Activated CD8-positive, alpha-beta memory T cell treated with anti-CD3 and anti-CD28 coated beads, Interleukin-2, amount 10 ng/mL, durations not matched to agents 7 days and 5 days (primary cell): ENCODE results near the gene TMUB1. TPM values are rescaled to one million over a fixed set of nuclear protein-coding genes. Genes with fewer than 3 reads are reported as not detected.

Experiments used
- ATAC-seq: fragments of 150-1000 bp; cut with Tn5 transposase; one replicate; pipeline ENCODE4 v1.10.0; 2021; ENCODE audit warnings: moderate library complexity
- CTCF ChIA-PET: fragments of 350-600 bp; sonication (Branson Sonifier 250); formaldehyde crosslinking; loops from one replicate; lab custom pipeline; 2021; ENCODE audit warnings: antibody characterized with exemption; lab: Charles Lee
- DNase-seq: peaks from one replicate; pipeline ENCODE4 v3.0.0-alpha.2; 2020
- H3K27ac Mint-ChIP-seq: one replicate; pipeline ENCODE4 v1.8.0; 2021; ENCODE audit warnings: mild to moderate bottlenecking, mixed read lengths
- H3K27me3 Mint-ChIP-seq: one replicate; pipeline ENCODE4 v1.8.0; 2021; ENCODE audit warnings: mixed read lengths
- H3K36me3 Mint-ChIP-seq: one replicate; pipeline ENCODE4 v1.8.0; 2021; ENCODE audit warnings: mild to moderate bottlenecking, mixed read lengths
- H3K4me1 Mint-ChIP-seq: one replicate; pipeline ENCODE4 v1.8.0; 2021; ENCODE audit warnings: mixed read lengths
- H3K4me3 Mint-ChIP-seq: one replicate; pipeline ENCODE4 v1.8.0; 2021; ENCODE audit warnings: mild to moderate bottlenecking, moderate library complexity, mixed read lengths
- H3K9me3 Mint-ChIP-seq: one replicate; pipeline ENCODE4 v1.8.0; 2022; ENCODE audit warnings: low read depth, mixed read lengths
- total RNA-seq, 2 experiments: library from RNA; stranded (reverse); gene quantifications; one replicate each; pipeline ENCODE4 v1.2.3, GENCODE V29; 2021

The TMUB1 gene, protein sequence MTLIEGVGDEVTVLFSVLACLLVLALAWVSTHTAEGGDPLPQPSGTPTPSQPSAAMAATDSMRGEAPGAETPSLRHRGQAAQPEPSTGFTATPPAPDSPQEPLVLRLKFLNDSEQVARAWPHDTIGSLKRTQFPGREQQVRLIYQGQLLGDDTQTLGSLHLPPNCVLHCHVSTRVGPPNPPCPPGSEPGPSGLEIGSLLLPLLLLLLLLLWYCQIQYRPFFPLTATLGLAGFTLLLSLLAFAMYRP
- total RNA-seq: 10 to 100 TPM; 83.1 to 85.7 TPM

DNA sequence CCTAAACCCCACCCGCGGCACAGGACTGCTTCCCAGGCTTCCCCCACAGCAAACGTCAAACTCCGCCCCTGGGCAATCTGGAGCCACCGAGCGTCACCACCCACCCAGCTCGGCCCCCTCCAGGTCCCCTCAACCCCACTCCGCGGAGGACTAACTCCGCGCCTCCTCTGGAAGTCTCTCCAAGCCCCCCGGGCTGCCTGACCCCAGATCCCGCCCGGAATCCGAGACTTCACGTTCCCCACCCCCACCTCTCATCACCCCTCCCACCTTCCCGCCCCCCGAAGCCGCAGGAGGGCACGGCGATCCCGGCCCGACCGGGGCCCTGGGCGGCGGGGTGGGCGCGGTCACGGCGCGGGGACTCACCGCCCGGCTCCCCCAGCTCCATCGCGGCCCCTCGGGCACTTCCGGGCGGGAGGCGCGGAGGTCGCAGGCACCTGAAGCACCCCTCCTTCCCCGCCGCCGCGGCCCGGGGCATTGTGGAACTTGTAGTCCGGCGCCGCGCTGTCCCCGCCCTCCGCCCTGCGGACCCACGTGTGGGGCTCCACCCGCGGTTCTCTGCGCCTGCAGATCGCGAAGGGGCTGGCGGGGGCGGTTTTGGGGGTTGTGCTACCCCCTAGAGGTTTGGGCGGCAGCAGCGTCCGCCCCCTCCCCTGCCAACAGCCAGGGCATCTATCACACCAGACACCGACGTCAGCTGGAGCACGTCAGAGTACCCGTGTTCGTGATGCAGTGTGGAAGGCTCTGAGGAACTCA, at the start of gene TMUB1:
Gene TMUB1, minus strand, starts transcription at position 423 of the 753 bp plus-strand sequence. CDS start 930 bp downstream, outside the sequence.
- DNase-seq (peak; percentile 88), ATAC-seq (peak; percentile 63)
- Mint-ChIP-seq H3K9me3 (no peaks in the 10 kb centered on the region), H3K27ac (peak within 1 kb of the TSS; percentile 94), H3K4me1 (peaks cover 52% of the 10 kb centered on the region), H3K4me3 (peak within 1 kb of the TSS; percentile 95), H3K36me3 (peaks cover 4% of the 10 kb centered on the region), H3K27me3 (peaks cover 14% of the 10 kb centered on the region)
- CTCF ChIA-PET: interaction anchor here (0.6 to 3.4 kb wide), 9 partner anchors 16 to 75 kb away, joined by 3 to 15 read pairs (median 3); partner anchors contain the start of genes ABCB8 and SLC4A2

DNA sequence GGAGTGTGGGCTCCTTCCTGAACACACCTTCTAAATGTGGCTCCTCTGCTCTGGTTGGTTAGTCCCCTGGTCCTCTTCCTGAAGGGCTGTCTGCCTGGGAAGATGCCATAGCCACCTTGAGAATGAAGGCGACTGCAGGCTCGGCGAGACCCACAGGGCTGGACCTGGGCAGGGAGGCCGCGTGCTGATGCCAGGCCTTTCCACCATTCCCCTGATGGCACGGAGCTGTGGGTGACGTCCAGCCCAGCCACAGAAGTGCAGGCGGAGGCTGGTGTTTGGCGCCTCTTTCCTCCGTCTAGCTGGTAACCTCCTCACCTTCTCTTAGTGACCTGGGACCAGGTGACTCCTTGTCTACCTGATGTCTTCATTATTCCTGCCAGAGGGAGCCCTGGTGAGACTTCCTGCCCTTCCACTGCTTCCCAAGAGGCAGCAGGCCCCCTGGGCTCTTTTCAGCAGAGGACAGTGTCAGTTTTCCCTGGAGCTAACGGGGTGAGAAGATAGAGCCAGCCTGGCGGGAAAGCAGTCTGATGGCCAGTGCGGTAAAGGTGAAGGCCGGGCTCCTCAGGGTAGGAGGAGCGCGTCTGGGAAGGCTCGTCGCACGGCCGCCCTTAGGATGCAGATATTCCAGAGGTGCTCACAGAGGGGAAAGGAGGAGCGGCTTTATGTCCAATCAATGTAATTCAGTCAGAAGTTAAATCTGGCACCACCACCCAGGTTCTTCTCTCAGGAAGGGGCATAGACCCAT, 49.3 kb upstream of the TMUB1 start:
- no peak for ATAC-seq
- no peak overlapping the region for H3K4me3 Mint-ChIP-seq
- H3K27me3 Mint-ChIP-seq: no peaks in the 10 kb centered on the region
- H3K27ac Mint-ChIP-seq: no peak overlapping the region
- peaks cover 3% of the 10 kb centered on the region for H3K4me1 Mint-ChIP-seq
- no peaks in the 10 kb centered on the region for H3K9me3 Mint-ChIP-seq
- CTCF ChIA-PET: interaction anchor here (1.2 kb wide), 1 partner anchor 9 kb away, joined by 4 read pairs; no protein-coding TSS in a partner anchor
- DNase-seq: no peak
- no peaks in the 10 kb centered on the region for H3K36me3 Mint-ChIP-seq

DNA sequence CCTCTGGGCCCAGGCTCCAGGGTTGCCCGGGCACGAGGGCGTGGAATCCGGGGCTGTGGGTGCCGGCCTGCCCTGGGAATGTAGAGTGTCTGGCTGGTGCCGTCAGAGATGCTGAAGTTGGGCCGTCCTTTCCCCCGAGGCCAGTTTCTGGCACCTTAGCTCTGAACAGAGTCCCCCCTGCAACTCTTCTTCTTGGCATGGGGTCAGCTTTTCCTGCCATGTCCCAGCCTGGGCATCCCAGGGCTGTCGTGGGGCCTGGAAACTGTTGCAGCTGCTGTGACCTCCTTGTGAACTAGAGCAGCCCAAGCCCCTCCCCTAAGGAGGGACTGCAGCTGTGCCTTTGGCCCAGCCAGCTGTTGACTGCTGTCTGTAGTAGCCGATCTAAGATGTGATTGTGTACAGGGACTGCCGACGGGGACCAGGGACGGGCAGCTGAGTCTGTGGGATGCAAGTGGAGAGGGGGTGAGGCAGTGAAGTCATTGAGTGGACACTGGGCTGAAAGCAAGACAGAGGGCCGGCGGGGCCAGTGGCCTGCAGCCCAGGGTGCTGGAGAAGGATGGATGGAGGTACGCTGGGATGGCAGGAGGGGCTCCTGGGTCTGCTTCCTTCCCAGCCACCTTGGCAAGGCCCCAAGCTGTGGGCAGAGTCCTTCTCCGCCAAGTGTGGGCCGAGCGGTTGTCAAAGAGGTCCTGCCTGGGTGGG, 48.5 kb upstream of the TMUB1 start:
- Mint-ChIP-seq H3K9me3 (no peaks in the 10 kb centered on the region), H3K27ac (no peak overlapping the region), H3K36me3 (no peaks in the 10 kb centered on the region), H3K4me3 (no peak overlapping the region), H3K4me1 (peaks cover 3% of the 10 kb centered on the region), H3K27me3 (no peaks in the 10 kb centered on the region)
- ATAC-seq (no peak), DNase-seq (no peak)
- CTCF ChIA-PET: interaction anchor here (1.2 kb wide), 1 partner anchor 8 kb away, joined by 4 read pairs; no protein-coding TSS in a partner anchor

DNA sequence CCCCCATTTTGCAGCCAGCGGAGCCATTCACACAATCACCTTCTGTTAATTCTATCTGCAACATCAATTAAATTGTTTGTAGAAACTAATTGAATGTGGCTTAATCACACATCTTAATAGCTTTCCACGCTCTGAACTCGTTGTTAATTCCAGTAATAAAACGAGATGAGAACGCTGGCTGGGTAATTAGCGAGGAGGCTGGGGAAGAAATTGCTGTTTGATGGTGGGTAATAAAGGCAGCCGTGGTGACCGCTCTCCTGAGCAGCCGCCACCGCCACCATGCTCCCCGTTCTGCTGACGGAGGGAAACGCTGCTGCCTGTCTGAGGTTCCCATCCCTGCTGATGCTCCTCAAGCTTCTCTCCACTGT, 47.9 kb upstream of the TMUB1 start:
- no peak for ATAC-seq
- CTCF ChIA-PET: no interaction called here
- Mint-ChIP-seq H3K4me3 (no peak overlapping the region), H3K4me1 (peaks cover 3% of the 10 kb centered on the region), H3K27ac (no peak overlapping the region), H3K36me3 (no peaks in the 10 kb centered on the region), H3K27me3 (no peaks in the 10 kb centered on the region), H3K9me3 (no peaks in the 10 kb centered on the region)
- DNase-seq: no peak

DNA sequence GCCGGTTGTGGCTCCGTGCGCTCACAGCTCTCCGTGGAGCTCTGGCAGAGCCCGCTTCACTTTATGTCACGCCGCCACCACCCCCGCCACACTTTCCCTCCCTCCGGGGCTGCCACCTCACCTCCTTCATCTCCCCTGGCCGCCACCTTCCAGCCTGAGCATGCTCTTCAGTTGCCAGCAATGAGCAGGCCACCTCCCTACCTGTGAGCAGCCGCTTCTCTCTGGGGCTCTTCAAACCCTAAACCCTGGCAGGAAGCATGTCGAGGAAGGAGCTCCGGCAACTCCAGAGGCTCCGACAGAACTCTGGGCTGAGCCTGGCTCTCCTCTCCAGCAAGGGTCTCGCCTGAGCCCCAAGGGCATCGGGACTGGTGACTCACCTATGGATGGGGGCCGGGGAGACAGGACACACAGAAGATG, 47.5 kb upstream of the TMUB1 start:
- H3K36me3 Mint-ChIP-seq: no peaks in the 10 kb centered on the region
- DNase-seq: no peak
- no peaks in the 10 kb centered on the region for H3K27me3 Mint-ChIP-seq
- H3K9me3 Mint-ChIP-seq: no peaks in the 10 kb centered on the region
- no peak overlapping the region for H3K4me3 Mint-ChIP-seq
- CTCF ChIA-PET: interaction anchor here (0.9 to 1.4 kb wide), 3 partner anchors 23 to 114 kb away, joined by 3 read pairs; no protein-coding TSS in a partner anchor
- no peak for ATAC-seq
- peaks cover 3% of the 10 kb centered on the region for H3K4me1 Mint-ChIP-seq
- no peak overlapping the region for H3K27ac Mint-ChIP-seq

DNA sequence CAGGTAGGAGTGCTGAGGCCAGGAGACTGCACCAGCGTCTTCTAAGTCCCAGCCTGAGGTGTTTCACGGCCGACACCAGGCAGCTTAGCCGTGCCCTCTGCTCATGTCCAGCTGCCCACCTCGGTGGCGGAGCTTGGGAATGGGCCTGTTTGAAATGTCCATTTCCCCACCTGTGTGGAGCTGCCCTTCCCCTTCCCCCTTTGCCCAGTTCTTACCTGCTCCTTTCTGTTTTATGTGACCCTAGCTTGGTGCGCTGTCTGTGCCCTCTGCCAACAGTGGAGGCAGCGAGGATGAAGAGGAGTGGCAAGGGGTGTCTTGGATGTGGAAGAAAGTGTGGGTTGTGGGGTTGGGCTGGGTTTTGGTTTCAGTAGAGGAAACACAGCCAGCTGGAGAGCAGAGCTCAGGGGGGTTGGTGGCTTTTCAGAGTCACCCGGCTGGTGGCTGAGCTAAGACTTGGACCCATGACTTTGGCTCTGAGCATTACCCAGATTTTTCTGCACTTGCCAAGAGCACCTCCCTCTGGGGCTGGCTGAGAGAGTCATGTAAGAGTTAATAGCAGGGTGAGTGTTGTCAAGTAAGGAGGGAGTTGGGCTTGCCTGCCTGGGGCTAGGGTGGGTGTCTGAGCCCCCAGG, 46.8 kb upstream of the TMUB1 start:
- no peak overlapping the region for H3K4me3 Mint-ChIP-seq
- H3K9me3 Mint-ChIP-seq: no peaks in the 10 kb centered on the region
- H3K4me1 Mint-ChIP-seq: peaks cover 3% of the 10 kb centered on the region
- ATAC-seq: no peak
- H3K27ac Mint-ChIP-seq: no peak overlapping the region
- DNase-seq: no peak
- H3K27me3 Mint-ChIP-seq: no peaks in the 10 kb centered on the region
- no peaks in the 10 kb centered on the region for H3K36me3 Mint-ChIP-seq
- CTCF ChIA-PET: interaction anchor here (0.9 to 1.4 kb wide), 4 partner anchors 22 to 175 kb away, joined by 3 read pairs; no protein-coding TSS in a partner anchor

DNA sequence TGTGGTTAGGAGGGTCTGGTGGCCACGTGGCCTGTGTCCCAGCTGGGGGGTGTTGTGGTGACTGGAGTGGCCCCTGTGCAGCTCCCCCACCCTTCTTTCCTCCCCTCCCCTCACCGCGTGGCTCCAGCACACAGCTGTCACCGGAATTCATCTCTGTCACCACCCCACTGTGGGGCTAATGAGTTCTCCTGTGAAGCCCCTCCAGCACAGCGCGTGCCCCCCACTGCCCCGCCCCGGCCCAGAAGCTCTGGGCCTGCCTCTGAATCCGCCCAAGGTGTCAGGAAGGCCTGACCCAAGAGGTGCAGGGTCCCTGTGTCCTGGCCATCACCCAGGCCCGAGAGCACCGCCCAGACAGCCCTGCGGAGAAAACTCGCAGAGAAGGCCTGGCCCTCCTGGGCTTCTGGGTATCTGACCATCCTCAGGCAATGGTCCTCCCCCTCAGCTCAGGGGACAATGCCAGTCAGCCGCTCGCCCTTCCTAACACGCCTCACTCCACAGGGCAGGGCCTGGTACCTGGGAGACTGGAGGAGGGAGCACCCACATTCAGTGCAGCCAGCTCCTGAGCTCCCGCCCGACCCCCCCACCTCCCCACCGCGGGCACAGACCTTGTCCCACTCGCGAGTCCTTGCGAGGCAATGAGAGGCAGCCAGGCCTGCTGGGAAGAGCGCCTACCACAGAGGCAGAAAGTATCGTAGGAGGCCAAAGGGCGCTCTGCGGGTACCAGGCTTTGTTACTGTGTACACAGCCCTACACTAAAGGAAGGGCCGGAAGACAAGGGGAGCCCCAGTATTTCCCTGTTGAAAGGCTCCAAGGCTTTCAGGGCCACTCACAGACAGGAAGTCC, 46.0 kb upstream of the TMUB1 start:
- CTCF ChIA-PET: interaction anchor here (0.9 to 1.4 kb wide), 5 partner anchors 21 to 231 kb away, joined by 3 read pairs; no protein-coding TSS in a partner anchor
- H3K27ac Mint-ChIP-seq: no peak overlapping the region
- peaks cover 3% of the 10 kb centered on the region for H3K4me1 Mint-ChIP-seq
- no peak for DNase-seq
- ATAC-seq: no peak
- H3K4me3 Mint-ChIP-seq: no peak overlapping the region
- H3K9me3 Mint-ChIP-seq: no peaks in the 10 kb centered on the region
- H3K36me3 Mint-ChIP-seq: no peaks in the 10 kb centered on the region
- H3K27me3 Mint-ChIP-seq: peaks cover 3% of the 10 kb centered on the region

DNA sequence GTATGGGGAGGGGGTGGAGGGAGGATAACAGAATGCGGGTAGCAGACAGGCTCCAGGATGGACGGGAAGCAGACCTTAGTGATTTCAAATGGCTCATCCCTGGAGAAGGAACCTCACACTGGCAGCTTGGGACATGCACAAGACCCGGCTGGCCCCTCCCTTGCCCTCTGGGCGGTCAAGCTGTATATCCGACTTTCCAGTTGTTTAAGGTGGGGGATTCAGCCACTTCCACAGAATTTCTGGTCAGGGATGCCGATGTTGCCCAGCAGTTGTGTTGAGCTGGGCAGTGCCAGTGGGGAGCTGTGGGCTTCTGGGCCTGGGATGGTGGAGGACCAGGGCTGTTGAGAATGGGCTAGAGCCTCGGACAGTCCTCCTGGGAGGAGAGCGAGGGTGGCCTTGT, 45.4 kb upstream of the TMUB1 start:
- DNase-seq (no peak), ATAC-seq (no peak)
- Mint-ChIP-seq H3K27me3 (peaks cover 3% of the 10 kb centered on the region), H3K4me1 (peaks cover 3% of the 10 kb centered on the region), H3K4me3 (no peak overlapping the region), H3K9me3 (no peaks in the 10 kb centered on the region), H3K36me3 (no peaks in the 10 kb centered on the region), H3K27ac (no peak overlapping the region)
- CTCF ChIA-PET: interaction anchor here (1.2 to 1.3 kb wide), 2 partner anchors 176 to 230 kb away, joined by 3 read pairs; no protein-coding TSS in a partner anchor

DNA sequence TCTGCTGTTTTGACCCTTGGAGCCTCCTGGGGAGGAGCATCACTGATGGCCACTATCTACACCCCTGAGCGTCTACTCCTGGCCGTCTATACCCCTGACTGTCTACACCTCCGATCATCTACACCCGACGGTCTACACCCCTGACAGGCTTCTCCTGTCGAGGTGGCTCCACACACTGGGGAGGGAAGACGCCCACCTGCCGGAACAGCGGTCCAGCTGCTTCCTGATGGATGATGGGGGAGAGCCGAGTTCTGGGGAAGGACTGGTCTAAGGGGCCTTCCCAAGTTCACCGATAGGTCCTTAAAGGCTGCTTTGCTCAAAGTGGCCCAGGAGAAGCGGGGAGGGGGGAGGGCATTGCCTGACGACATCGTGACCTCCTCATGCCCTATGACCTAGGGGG, 44.9 kb upstream of the TMUB1 start:
- Mint-ChIP-seq H3K9me3 (no peaks in the 10 kb centered on the region), H3K27ac (no peak overlapping the region), H3K4me1 (peaks cover 3% of the 10 kb centered on the region), H3K36me3 (no peaks in the 10 kb centered on the region), H3K4me3 (no peak overlapping the region), H3K27me3 (peaks cover 3% of the 10 kb centered on the region)
- DNase-seq (no peak), ATAC-seq (no peak)
- CTCF ChIA-PET: interaction anchor here (1.2 to 1.3 kb wide), 2 partner anchors 37 to 230 kb away, joined by 3 read pairs; no protein-coding TSS in a partner anchor

DNA sequence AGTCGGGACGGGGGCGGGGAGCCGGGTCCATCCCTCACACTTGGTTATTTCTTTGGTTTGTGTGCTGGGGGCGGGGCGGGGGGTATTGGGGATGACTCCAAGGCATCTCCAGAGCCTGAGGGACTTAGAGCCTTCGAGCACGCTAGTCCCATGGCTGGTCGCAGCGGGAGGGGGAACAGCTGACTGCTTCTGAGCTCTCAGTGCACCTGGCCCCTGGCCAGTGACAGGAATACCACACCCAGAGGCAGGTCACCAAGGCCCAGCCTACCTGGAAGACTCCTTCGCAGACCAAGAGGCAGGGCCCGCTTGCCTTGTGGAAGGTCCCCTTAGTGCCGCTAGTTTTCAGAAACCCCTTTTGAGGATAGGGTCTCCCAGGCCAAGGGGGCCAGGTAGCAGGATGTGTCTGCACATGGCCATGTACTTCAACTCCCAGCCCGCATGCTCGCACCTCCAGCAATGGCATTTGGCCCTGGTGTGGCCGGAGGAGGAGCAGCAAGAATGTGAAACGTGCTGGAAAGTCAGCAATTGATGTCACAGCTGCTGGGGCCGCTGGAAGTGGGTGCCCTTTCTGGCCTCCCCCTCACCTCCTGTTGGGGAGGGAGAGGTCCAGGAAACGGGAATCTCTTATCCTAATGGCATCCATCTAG, 43.3 kb upstream of the TMUB1 start:
- Mint-ChIP-seq H3K4me3 (no peak overlapping the region), H3K36me3 (no peaks in the 10 kb centered on the region), H3K9me3 (no peaks in the 10 kb centered on the region), H3K27ac (no peak overlapping the region), H3K27me3 (peaks cover 3% of the 10 kb centered on the region), H3K4me1 (peaks cover 3% of the 10 kb centered on the region)
- DNase-seq: no peak
- CTCF ChIA-PET: interaction anchor here (0.6 to 1.1 kb wide), 2 partner anchors 30 to 117 kb away, joined by 3 read pairs; no protein-coding TSS in a partner anchor
- no peak for ATAC-seq

DNA sequence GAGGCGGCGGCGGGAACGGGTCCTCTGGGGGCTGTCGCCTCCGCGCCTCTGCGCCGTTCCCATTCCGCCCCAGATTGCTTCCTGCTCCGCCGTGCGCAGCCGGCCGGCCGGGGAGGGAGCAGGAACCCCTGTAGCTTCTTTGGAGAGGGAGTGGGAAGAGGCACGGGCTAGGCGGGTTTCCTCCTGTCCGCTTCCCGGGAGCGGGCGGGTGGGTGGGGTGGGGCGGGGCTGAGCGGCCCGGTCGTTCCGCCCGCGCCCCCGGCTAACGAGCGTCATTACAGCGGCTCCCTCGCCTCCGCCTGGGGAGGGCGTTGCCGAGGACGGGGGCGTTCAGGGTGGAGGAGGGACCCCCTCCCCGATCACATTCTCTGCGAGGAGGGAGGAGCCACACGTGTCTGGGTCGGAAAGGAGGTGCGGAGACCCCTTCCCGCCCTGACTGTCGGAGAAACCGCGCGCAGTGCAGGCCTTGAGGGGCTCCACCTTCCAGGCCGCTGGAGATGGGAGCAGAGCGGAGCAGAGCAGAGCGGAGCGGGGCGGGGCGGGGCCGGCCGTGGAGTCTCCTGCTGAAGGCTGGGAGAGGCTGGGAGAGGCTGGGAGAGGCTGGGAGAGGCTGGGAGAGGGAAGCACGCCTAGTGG, 42.7 kb upstream of the TMUB1 start:
- H3K36me3 Mint-ChIP-seq: no peaks in the 10 kb centered on the region
- ATAC-seq (no peak), DNase-seq (no peak)
- no peak overlapping the region for H3K27ac Mint-ChIP-seq
- peaks cover 3% of the 10 kb centered on the region for H3K4me1 Mint-ChIP-seq
- H3K9me3 Mint-ChIP-seq: no peaks in the 10 kb centered on the region
- CTCF ChIA-PET: interaction anchor here (0.8 to 4.1 kb wide), 3 partner anchors 43 to 119 kb away, joined by 3 to 60 read pairs (median 24); no protein-coding TSS in a partner anchor
- peaks cover 3% of the 10 kb centered on the region for H3K27me3 Mint-ChIP-seq
- no peak overlapping the region for H3K4me3 Mint-ChIP-seq
